ENCODE data around the gene PCDHGC4. TPM values are rescaled to one million over a fixed set of nuclear protein-coding genes. Genes with fewer than 3 reads are reported as not detected.

PCDHGC4 gene
- 0.12 TPM in 2 replicates for total RNA-seq (2014; rRNA removed; shearing (Covaris generic))
- 0.13 and 0.24 TPM in 2 replicates for polyA plus RNA-seq (2014; cell fraction: nucleus; rRNA removed)

DNA sequence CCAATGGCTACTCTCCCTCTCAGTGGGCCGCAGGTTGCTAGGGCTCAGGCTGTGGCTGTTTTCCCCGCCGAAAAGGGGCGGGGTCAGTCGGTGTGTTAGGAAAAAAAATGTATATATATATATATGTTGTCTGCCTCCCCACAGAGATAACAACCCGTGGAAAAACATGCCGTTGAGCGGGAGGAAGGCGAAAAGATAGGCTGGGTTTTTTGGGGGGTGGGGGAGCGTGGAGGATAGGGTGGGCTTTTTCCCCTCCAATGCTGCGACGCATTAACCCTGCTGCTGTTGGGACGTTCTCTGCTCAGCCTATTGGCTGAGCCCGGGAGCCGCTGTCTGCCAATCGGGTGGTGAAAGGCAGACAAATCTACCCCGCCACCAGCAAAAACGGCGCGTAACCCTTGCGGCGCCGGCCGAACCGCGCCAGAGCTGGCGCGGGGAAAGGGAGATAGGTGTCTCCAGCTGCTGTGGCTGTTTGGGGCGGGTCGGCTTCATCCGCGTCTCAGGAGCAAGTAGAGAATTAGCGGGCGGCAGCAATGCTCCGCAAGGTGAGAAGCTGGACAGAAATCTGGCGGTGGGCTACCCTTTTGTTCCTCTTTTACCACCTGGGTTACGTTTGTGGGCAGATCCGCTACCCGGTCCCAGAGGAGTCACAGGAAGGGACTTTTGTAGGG is at the start of gene PCDHGC4:
Gene PCDHGC4, plus strand, starts transcription at position 390 of the 671 bp plus-strand sequence. Its CDS starts 144 bp downstream, at position 534.
- DNase-seq (ENCODE audit: extremely low read depth, low read depth): no peak

DNA sequence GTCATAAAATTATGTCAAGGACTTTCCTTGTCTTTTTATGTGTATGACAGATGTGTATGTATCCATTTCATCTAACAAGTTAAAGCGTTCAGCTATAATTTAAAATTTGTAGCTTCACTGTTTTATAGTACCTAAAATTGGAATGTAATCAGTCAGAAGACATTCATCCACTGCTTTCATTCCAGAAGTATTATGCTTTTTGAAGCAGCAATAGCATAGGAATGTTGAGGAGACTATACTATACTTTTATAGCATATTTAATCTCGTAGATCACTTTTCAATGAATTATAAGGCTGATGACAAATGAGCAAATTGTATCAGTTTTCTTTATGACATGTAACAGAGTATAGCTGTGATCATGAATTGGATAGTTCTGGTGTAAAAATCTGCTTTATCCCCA is 47.6 kb upstream of the PCDHGC4 start:
- DNase-seq (ENCODE audit: extremely low read depth, low read depth): no peak

DNA sequence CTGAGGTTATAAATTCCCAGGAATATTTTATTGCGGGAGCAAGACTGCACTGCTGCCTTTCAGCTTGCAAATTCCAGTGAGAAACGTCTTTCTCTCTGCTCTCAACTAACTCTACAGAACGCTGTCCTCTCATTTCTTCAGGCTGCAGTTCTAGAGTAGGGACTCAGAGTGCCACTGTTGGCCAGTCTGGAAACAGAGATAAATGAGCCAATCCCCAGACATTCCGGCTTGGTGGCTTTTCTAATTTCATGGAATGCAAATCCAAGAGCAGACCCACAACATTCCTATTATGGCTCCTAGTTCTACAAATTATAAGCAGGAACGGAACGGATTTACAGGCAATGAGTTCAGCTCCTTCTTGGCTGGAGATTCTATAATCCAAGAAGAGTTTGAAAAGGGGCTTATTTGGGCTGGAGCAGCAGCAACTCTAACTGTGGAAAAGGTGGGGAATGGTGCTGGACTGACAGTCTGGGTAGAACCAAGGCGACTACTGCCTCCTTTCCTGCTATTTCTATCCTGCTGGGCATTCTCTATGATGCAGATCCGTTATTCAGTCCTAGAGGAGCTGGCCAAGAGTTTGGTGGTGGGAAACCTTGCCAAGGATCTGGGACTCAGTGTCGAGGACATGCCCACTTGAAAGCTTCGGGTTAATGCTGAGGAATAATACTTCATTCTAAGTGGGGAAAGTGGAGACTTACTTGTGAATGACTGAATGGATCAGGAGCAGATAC is 45.3 kb upstream of the PCDHGC4 start:
- no peak for DNase-seq (ENCODE audit: extremely low read depth, low read depth)

GRCh38 chr5:141440341-141440740 is 44.5 kb upstream of the PCDHGC4 start:
- DNase-seq (ENCODE audit: extremely low read depth, low read depth): no peak

DNA sequence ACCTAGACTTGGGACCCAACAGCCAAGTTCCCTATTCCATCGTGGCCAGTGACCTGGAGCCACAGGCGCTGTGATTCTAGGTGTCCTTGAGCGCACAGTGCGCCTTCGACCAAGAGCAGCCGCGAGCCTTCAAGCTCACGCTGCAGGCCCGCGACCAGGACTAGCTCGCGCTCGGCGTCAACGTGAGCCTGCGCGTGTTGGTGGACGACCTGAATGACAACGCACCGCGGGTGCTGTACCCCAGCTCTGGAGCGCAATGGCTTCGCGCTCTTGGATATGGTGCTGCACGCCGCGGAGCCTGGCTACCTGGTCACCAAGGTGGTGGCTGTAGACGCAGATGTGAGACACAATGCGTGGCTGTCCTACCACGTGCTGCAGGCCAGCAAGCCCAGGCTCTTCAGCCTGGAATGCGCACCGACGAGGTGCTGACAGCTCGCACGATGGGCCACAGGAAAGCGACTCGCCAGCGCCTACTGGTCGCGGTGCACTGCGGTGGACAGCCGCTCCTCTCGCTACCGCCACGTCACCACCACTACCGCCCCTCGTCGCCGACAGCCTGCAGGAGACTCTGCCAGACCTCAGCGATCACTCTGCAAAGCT is 43.2 kb upstream of the PCDHGC4 start:
- DNase-seq (ENCODE audit: extremely low read depth, low read depth): no peak

DNA sequence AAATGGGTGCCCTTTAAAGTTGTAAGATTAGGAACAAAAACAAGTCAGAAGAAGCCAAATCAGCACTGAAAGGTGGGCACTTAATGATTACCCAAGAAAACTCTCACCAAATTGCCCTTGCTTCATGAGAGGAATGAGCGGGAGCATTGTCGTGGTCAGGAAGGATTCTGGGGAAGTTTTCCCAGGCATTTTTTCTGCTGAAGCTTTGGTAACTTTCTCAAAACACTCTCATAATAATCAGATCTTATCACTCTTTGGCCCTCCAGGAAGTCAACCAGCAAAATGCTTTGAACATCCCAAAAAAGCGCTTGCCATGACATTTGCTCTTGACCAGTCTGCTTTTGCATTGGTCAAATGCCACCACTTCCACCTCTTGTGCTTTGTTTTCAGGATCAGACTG is 19.5 kb upstream of the PCDHGC4 start:
- DNase-seq (ENCODE audit: extremely low read depth, low read depth): no peak

DNA sequence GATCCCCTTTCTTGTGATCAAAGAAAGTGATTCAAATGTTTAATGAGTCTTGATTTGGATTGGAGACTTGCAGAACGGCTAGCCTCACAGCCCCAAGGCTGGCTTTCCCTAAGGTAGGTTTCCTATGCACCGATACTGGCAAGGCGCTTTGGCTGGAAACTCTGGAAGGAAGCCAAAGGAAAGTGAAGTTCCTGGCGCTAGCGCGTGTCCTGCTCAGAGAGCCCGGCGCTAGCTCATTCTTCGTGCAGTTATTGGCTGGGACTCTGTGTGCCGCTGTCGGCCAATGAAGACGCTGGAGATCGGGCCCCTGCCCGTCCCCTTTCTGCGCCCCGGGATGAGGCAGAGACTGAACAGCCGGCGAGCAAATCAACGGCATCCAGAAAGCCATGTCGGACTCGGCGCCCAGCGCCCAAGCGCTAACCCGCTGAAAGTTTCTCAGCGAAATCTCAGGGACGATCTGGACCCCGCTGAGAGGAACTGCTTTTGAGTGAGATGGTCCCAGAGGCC is 9.2 kb upstream of the PCDHGC4 start, which contains the start of gene PCDHGC3:
Gene PCDHGC3, plus strand, starts transcription at position 342 of the 507 bp plus-strand sequence. Its CDS starts 151 bp downstream, at position 493.
- peak; percentile 92 for DNase-seq (ENCODE audit: extremely low read depth, low read depth)

DNA sequence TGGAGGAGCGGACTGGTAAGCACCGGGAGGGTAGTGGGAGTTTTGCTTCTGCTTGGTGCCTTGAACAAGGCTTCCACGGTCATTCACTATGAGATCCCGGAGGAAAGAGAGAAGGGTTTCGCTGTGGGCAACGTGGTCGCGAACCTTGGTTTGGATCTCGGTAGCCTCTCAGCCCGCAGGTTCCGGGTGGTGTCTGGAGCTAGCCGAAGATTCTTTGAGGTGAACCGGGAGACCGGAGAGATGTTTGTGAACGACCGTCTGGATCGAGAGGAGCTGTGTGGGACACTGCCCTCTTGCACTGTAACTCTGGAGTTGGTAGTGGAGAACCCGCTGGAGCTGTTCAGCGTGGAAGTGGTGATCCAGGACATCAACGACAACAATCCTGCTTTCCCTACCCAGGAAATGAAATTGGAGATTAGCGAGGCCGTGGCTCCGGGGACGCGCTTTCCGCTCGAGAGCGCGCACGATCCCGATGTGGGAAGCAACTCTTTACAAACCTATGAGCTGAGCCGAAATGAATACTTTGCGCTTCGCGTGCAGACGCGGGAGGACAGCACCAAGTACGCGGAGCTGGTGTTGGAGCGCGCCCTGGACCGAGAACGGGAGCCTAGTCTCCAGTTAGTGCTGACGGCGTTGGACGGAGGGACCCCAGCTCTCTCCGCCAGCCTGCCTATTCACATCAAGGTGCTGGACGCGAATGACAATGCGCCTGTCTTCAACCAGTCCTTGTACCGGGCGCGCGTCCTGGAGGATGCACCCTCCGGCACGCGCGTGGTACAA is 8.5 kb upstream of the PCDHGC4 start:
- peak; percentile 44 for DNase-seq (ENCODE audit: extremely low read depth, low read depth)

GRCh38 chr5:141477044-141477575 is 7.7 kb upstream of the PCDHGC4 start:
- no peak for DNase-seq (ENCODE audit: extremely low read depth, low read depth)

- no peak for DNase-seq (ENCODE audit: extremely low read depth, low read depth)
These were observed 7.0 kb upstream of the PCDHGC4 start for GRCh38 chr5:141477815-141478214.

DNA sequence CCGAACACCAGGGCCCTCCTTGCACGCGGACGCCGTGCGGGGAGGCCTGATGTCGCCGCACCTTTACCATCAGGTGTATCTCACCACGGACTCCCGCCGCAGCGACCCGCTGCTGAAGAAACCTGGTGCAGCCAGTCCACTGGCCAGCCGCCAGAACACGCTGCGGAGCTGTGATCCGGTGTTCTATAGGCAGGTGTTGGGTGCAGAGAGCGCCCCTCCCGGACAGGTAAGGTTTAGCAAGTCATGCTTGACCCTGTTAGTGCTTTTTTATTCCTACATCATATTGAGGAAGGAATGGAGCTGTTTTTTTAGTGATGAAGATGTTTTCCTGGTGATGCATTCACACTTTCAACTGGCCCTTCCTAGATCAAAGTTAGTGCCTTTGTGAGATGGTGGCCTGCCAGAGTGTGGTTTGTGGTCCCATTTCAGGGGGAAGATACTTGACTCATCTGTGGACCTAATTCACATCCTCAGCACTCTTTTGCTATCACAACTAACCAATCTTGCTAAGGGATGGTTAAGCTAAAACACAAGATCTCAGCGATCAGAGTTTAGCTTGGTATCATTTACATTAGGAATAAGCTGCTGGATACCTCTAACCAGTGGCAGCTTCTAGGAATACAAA is 6.4 kb upstream of the PCDHGC4 start:
- no peak for DNase-seq (ENCODE audit: extremely low read depth, low read depth)

- no peak for DNase-seq (ENCODE audit: extremely low read depth, low read depth)
These were observed 5.1 kb upstream of the PCDHGC4 start for GRCh38 chr5:141479776-141480175.

- DNase-seq (ENCODE audit: extremely low read depth, low read depth): no peak
These were observed 928 bp upstream of the PCDHGC4 start for GRCh38 chr5:141483902-141484301.

DNA sequence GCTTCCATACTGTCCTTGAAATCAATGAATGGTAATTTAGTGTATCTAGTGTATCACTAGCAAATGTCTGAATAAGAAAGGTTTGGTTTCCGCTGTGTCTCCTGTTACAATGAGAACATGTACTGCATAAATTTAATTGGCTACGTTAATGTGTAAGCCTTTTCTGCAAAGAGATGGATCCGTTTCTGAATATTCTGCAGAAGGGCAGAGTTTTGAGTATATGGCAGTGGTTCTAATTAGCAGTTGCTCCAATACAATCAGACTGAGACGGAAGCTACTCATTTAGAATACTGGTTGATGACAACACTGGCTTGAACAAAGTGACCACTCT is 555 bp upstream of the PCDHGC4 start:
- DNase-seq (ENCODE audit: extremely low read depth, low read depth): no peak

- DNase-seq (ENCODE audit: extremely low read depth, low read depth): no peak
These were observed 658 bp downstream of the PCDHGC4 start for GRCh38 chr5:141485321-141486055.

- DNase-seq (ENCODE audit: extremely low read depth, low read depth): no peak
These were observed 1.3 kb downstream of the PCDHGC4 start for GRCh38 chr5:141486091-141486490.

DNA sequence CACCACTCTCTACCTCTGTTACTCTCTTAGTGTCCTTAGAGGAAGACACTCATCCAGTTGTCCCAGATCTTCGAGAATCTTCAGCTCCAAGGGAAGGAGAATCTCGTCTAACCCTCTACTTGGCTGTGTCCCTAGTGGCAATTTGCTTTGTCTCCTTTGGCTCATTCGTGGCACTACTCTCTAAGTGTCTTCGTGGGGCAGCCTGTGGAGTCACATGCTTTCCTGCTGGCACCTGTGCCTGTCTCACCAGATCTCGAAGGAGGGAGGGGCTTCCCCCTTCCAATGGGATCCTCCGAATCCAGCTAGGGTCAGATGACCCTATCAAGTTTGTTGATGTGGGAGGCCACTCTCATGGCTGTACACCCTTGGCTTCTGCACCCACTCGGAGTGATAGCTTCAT is 2.3 kb downstream of the PCDHGC4 start:
- DNase-seq (ENCODE audit: extremely low read depth, low read depth): no peak

DNA sequence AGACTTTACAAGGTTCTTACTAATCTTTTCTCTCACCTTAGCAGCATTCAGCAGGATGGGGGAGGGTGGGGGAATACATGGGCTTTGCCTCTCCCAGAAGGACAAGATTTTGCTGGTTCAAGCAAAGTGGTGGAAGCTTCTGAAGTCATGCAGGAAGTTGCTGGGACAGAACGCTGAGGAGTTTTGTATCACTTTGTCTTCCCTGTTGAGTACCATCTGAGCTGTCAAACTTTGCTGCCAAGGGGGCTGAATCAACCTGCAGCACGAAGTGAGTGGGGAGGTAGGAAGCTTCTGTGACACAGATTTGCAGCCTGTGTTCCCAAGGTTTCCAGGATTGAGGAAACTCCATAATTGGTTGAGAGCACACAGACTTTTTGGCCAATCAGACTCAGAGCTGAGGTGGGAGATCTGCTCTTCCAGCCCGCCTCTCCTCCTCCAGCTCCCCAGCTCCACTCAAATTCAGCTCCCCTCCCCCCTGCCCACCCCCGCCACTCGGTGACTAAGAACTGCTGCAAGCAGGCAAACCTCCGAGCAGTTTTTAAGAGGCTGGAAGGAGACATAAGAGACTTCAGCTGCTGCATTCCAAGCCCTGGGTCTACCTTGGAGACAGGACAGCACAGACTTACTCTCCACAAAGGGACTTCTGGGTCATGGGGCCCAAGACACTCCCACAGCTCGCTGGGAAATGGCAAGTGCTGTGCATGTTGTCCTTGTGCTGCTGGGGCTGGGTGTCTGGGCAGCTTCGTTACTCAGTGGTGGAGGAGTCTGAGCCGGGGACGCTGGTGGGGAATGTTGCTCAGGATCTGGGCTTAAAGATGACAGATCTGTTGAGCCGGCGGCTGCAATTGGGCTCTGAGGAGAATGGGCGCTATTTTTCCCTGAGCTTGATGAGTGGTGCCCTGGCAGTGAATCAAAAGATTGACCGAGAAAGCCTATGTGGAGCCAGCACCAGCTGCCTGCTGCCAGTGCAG is 4.0 kb downstream of the PCDHGC4 start, which contains the start of gene PCDHGC5:
Gene PCDHGC5, plus strand, starts transcription at position 491 of the 971 bp plus-strand sequence. Its CDS starts 160 bp downstream, at position 651.
- no peak for DNase-seq (ENCODE audit: extremely low read depth, low read depth)

Data from NCI-H460 (cell line).